PC-3 (cell line): Measurements from ENCODE around the gene ZNF524. TPM values are rescaled to one million over a fixed set of nuclear protein-coding genes. Genes with fewer than 3 reads are reported as not detected.

ENCODE experiments used
- ATAC-seq: fragments of 200-7000 bp; cut with Tn5 transposase; 2 replicates; pipeline ENCODE4 v1.9.1; 2020; ENCODE audit warnings: mild to moderate bottlenecking, moderate library complexity
- BruUV-seq: library from RNA; stranded (reverse); fragments of 400-500 nt; replicated peaks from 2 replicates; lab custom pipeline; 2021; lab: Mats Ljungman, UMichigan
- CTCF ChIA-PET: fragments of 300-600 bp; sonication (Branson Sonifier 250); formaldehyde crosslinking; loops from one replicate; lab custom pipeline; 2022; ENCODE audit warnings: antibody characterized with exemption; lab: Charles Lee
- POLR2A ChIA-PET: fragments of 300-600 bp; sonication (Branson Sonifier 250); formaldehyde crosslinking; loops from one replicate; lab custom pipeline; 2022; ENCODE audit warnings: antibody characterized with exemption; ENCODE audit not compliant: unreplicated experiment; lab: Charles Lee
- DNase-seq: peaks from one replicate; pipeline ENCODE4 v3.0.0-alpha.2; 2015
- H2AFZ ChIP-seq: fragments of 300-600 bp; sonication (generic); 2 replicates; pipeline ENCODE4 v1.6.0; 2016; ENCODE audit warnings: antibody characterized with exemption, low read length
- H3F3A ChIP-seq: fragments of 300-600 bp; sonication (generic); one replicate; pipeline ENCODE4 v1.6.0; 2017; ENCODE audit warnings: antibody characterized with exemption, low read length, control low read depth, mild to moderate bottlenecking; ENCODE audit not compliant: unreplicated experiment
- H3K27ac ChIP-seq: fragments of 300-600 bp; sonication (generic); 2 replicates; pipeline ENCODE4 v1.5.1; 2016; ENCODE audit warnings: mild to moderate bottlenecking, low read length
- H3K27me3 ChIP-seq: fragments of 300-600 bp; sonication (generic); 2 replicates; pipeline ENCODE4 v1.6.1; 2016; ENCODE audit warnings: low read length, mixed read lengths
- H3K36me3 ChIP-seq: fragments of 300-600 bp; sonication (generic); 2 replicates; pipeline ENCODE4 v1.6.1; 2016; ENCODE audit warnings: low read depth, mixed run types, low read length, mixed read lengths
- H3K4me1 ChIP-seq: fragments of 300-600 bp; sonication (generic); 2 replicates; pipeline ENCODE4 v1.5.1; 2016; ENCODE audit warnings: low read length; ENCODE audit not compliant: insufficient read depth
- H3K4me2 ChIP-seq: fragments of 300-600 bp; sonication (generic); 2 replicates; pipeline ENCODE4 v1.6.0; 2016; ENCODE audit warnings: low read length
- H3K4me3 ChIP-seq: fragments of 300-600 bp; sonication (generic); 2 replicates; pipeline ENCODE4 v1.5.1; 2016; ENCODE audit warnings: mild to moderate bottlenecking, low read length, mixed read lengths
- H3K79me2 ChIP-seq: fragments of 300-600 bp; sonication (generic); 2 replicates; pipeline ENCODE4 v1.6.1; 2017; ENCODE audit warnings: low read length, mixed read lengths
- H3K9ac ChIP-seq: fragments of 300-600 bp; sonication (generic); 2 replicates; pipeline ENCODE4 v1.6.0; 2016; ENCODE audit warnings: mild to moderate bottlenecking, low read length
- H3K9me2 ChIP-seq: fragments of 300-600 bp; sonication (generic); replicated peaks from 2 replicates; pipeline ENCODE4 v1.6.1; 2016; ENCODE audit warnings: mixed run types, low read length, mixed read lengths
- H3K9me3 ChIP-seq: fragments of 300-600 bp; sonication (generic); 2 replicates; pipeline ENCODE4 v1.6.1; 2016; ENCODE audit warnings: low read length, mixed read lengths
- H4K20me1 ChIP-seq: fragments of 300-600 bp; sonication (generic); 2 replicates; pipeline ENCODE4 v1.6.1; 2016; ENCODE audit warnings: low read length, mixed read lengths
- EZH2 ChIP-seq: fragments of 300-600 bp; sonication (generic); IDR thresholded peaks from one replicate; pipeline ENCODE4 v1.6.1; 2017; ENCODE audit warnings: antibody characterized with exemption, mild to moderate bottlenecking, low read length; ENCODE audit not compliant: unreplicated experiment
- EZH2phosphoT487 ChIP-seq: fragments of 300-600 bp; sonication (generic); IDR thresholded peaks from 2 replicates; pipeline ENCODE4 v1.6.1; 2018; ENCODE audit warnings: mild to moderate bottlenecking, antibody characterized with exemption, low read length, borderline replicate concordance
- intact Hi-C: fragments of 100-400 bp; cut with micrococcal nuclease; formaldehyde crosslinking; loops from 2 replicates; pipeline ENCODE4 v1.9.0; 2023
- total RNA-seq: library from RNA; depleted of rRNA; stranded (reverse); fragments of >200 nt; gene quantifications from 2 replicates; pipeline ENCODE4 v1.2.3, GENCODE V29; 2014
- TF ChIP-seq, protein P1 (sequence below): fragments of 300-600 bp; sonication (generic); conservative IDR thresholded peaks from 2 replicates; pipeline ENCODE4 v1.5.1; 2017; ENCODE audit warnings: antibody characterized with exemption, low read depth, mild to moderate bottlenecking, low read length

ZNF524 gene
- total RNA-seq, 1 experiment from 2014 or later = 27.7 TPM

- TF ChIP-seq, protein P1, sequence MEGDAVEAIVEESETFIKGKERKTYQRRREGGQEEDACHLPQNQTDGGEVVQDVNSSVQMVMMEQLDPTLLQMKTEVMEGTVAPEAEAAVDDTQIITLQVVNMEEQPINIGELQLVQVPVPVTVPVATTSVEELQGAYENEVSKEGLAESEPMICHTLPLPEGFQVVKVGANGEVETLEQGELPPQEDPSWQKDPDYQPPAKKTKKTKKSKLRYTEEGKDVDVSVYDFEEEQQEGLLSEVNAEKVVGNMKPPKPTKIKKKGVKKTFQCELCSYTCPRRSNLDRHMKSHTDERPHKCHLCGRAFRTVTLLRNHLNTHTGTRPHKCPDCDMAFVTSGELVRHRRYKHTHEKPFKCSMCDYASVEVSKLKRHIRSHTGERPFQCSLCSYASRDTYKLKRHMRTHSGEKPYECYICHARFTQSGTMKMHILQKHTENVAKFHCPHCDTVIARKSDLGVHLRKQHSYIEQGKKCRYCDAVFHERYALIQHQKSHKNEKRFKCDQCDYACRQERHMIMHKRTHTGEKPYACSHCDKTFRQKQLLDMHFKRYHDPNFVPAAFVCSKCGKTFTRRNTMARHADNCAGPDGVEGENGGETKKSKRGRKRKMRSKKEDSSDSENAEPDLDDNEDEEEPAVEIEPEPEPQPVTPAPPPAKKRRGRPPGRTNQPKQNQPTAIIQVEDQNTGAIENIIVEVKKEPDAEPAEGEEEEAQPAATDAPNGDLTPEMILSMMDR = no peak
- TF ChIP-seq EZH2phosphoT487 = no peak
- TF ChIP-seq EZH2 = no peak
- Histone ChIP-seq H3K4me3 (no peak overlapping the region), H3K9ac (no peak overlapping the region), H3K4me1 (peaks cover 10% of the 10 kb centered on the region), H2AFZ (no peak overlapping the region), H3F3A (no peaks in the 10 kb centered on the region), H3K36me3 (no peaks in the 10 kb centered on the region), H3K9me2 (no peaks in the 10 kb centered on the region), H3K27me3 (no peaks in the 10 kb centered on the region), H3K4me2 (no peak overlapping the region), H3K27ac (no peak overlapping the region), H4K20me1 (peaks cover 4% of the 10 kb centered on the region; the same call in 1 of the 2 replicates), H3K79me2 (peaks cover 8% of the 10 kb centered on the region), H3K9me3 (no peaks in the 10 kb centered on the region)
- BruUV-seq = no TSS peak
- DNase-seq (no peak), ATAC-seq (no peak)
- intact Hi-C loops = no loop called here
- CTCF ChIA-PET = interaction anchor here (0.7 kb wide), 1 partner anchor 17 kb away, joined by 3 read pairs; the partner anchor contains the start of gene ZNF865
- POLR2A ChIA-PET = no interaction called here
These were observed 22.3 kb downstream of the ZNF524 start for GRCh38 chr19:55622242-55622969.

DNA sequence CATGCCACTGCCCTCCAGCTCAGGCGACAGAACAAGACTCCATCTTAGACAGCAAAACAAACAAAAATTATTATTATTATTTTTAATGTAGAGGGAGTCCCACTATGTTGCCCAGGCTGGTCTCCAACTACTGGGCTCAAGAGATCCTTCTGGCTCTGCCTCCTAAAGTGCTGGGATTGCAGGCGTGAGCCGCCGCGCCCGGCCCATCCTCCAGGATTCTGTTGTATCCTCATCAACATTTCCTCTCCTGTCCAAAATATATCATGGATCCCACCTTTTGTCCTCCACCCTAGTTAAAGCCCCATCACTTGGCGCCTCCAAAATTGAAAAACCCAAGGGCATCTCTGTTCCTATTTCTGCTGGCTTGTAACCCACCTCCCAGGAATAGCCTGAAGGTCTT, 23.0 kb downstream of the ZNF524 start:
- CTCF ChIA-PET = interaction anchor here (0.7 kb wide), 1 partner anchor 17 kb away, joined by 3 read pairs; the partner anchor contains the start of gene ZNF865
- no peak overlapping the region for H2AFZ ChIP-seq

More for the DNA sequence above, 23.0 kb downstream of the ZNF524 start:
- no peaks in the 10 kb centered on the region for H3K9me3 ChIP-seq
- H3K79me2 ChIP-seq = peaks cover 8% of the 10 kb centered on the region
- H3K36me3 ChIP-seq = no peaks in the 10 kb centered on the region
- H3K27me3 ChIP-seq = no peaks in the 10 kb centered on the region
- H3K9ac ChIP-seq = no peak overlapping the region
- BruUV-seq = no TSS peak
- ATAC-seq (no peak), DNase-seq (no peak)
- peaks cover 4% of the 10 kb centered on the region; the same call in 1 of the 2 replicates for H4K20me1 ChIP-seq
- H3F3A ChIP-seq = no peaks in the 10 kb centered on the region
- H3K27ac ChIP-seq = no peak overlapping the region
- POLR2A ChIA-PET = interaction anchor here (0.6 kb wide), 1 partner anchor 172 kb away, joined by 9 read pairs; no protein-coding TSS in a partner anchor
- peaks cover 10% of the 10 kb centered on the region for H3K4me1 ChIP-seq
- H3K4me3 ChIP-seq = no peak overlapping the region
- intact Hi-C loops = no loop called here
- no peaks in the 10 kb centered on the region for H3K9me2 ChIP-seq
- no peak overlapping the region for H3K4me2 ChIP-seq
- no peak for TF ChIP-seq EZH2
- TF ChIP-seq EZH2phosphoT487 = no peak
- TF ChIP-seq, protein P1 = no peak
